Smooth muscle cell (in vitro differentiated cells): ENCODE results near the gene SNX25. TPM values are rescaled to one million over a fixed set of nuclear protein-coding genes. Genes with fewer than 3 reads are reported as not detected.
"Not testable (repeated sequence)": the region's sequence is repeated elsewhere in the genome, so short reads cannot be mapped to it uniquely, and the experiment has no call there.

Experiments used
- DNase-seq: peaks from one replicate; lab custom pipeline; 2025; ENCODE audit not compliant: unreplicated experiment; lab: John Stamatoyannopoulos, UW
- H2AFZ ChIP-seq: fragments of 200-600 bp; sonication (generic); 2 replicates; pipeline ENCODE4 v1.6.0; 2016; ENCODE audit warnings: antibody characterized with exemption, low read depth, mild to moderate bottlenecking
- H3F3A ChIP-seq: fragments of 200-600 bp; sonication (generic); 2 replicates; pipeline ENCODE4 v1.6.0; 2017; ENCODE audit warnings: antibody characterized with exemption, low read depth
- H3K27ac ChIP-seq: fragments of 200-600 bp; sonication (generic); 2 replicates; pipeline ENCODE4 v1.5.1; 2016; ENCODE audit warnings: low read depth, mild to moderate bottlenecking
- H3K27me3 ChIP-seq: fragments of 200-600 bp; sonication (generic); 2 replicates; pipeline ENCODE4 v1.6.1; 2016; ENCODE audit warnings: low read depth, mild to moderate bottlenecking
- H3K36me3 ChIP-seq: fragments of 200-600 bp; sonication (generic); 2 replicates; pipeline ENCODE4 v1.5.1; 2016; ENCODE audit warnings: low read depth
- H3K4me1 ChIP-seq: fragments of 200-600 bp; sonication (generic); 2 replicates; pipeline ENCODE4 v1.5.1; 2016; ENCODE audit warnings: low read depth
- H3K4me2 ChIP-seq: fragments of 200-600 bp; sonication (generic); 2 replicates; pipeline ENCODE4 v1.6.0; 2016; ENCODE audit warnings: mild to moderate bottlenecking
- H3K4me3 ChIP-seq: fragments of 200-600 bp; sonication (generic); 2 replicates; pipeline ENCODE4 v1.5.1; 2016; ENCODE audit warnings: mild to moderate bottlenecking
- H3K79me2 ChIP-seq: fragments of 200-600 bp; sonication (generic); 2 replicates; pipeline ENCODE4 v1.6.0; 2016; ENCODE audit warnings: low read depth, mild to moderate bottlenecking
- H3K9ac ChIP-seq: fragments of 200-600 bp; sonication (generic); 2 replicates; pipeline ENCODE4 v1.6.0; 2016; ENCODE audit warnings: low read depth
- H3K9me3 ChIP-seq: fragments of 200-600 bp; sonication (generic); replicated peaks from 2 replicates; pipeline ENCODE4 v1.5.1; 2016; ENCODE audit warnings: low read depth
- H4K20me1 ChIP-seq: fragments of 200-600 bp; sonication (generic); 2 replicates; pipeline ENCODE4 v1.6.0; 2016; ENCODE audit warnings: low read depth
- CTCF ChIP-seq: fragments of 200-600 bp; sonication (generic); IDR thresholded peaks from 2 replicates; pipeline ENCODE4 v1.5.1; 2017; ENCODE audit warnings: borderline replicate concordance, mild to moderate bottlenecking, antibody characterized with exemption; ENCODE audit not compliant: insufficient read depth, poor library complexity, severe bottlenecking
- WGBS: methylation state at CpG from one replicate; pipeline ENCODE4 v1.1.7; 2016; ENCODE audit warnings: low lambda C conversion rate; 5-methylcytosine and 5-hydroxymethylcytosine counted together
- polyA plus RNA-seq: library from polyadenylated mRNA; unstranded; fragments of >200 nt; fragmentation: Nextera tagmentation; extraction: Ambion mirVana; gene quantifications from 2 replicates; pipeline ENCODE4 v1.2.1, GENCODE V29; 2016
- total RNA-seq: library from RNA; depleted of rRNA; stranded (reverse); fragments of >200 nt; gene quantifications from 2 replicates; pipeline ENCODE4 v1.2.3, GENCODE V29; 2014

SNX25 gene
- total and polyA plus RNA-seq, 2 experiments from 2014 or later, result 12.3 to 23.6 TPM

- TF ChIP-seq CTCF, result no peak
- H3K4me3 ChIP-seq, result no peak overlapping the region
- no peaks in the 10 kb centered on the region for H3K79me2 ChIP-seq
- H3K4me1 ChIP-seq, result peaks cover 13% of the 10 kb centered on the region
- H3K4me2 ChIP-seq, result peak overlapping the region; percentile 22
- H2AFZ ChIP-seq, result no peak overlapping the region
- DNase-seq, result no peak
- peak overlapping the region; percentile 30 for H3K9ac ChIP-seq
- no peaks in the 10 kb centered on the region for H3F3A ChIP-seq
- H3K27me3 ChIP-seq, result no peaks in the 10 kb centered on the region
- no peaks in the 10 kb centered on the region for H3K9me3 ChIP-seq
- peak overlapping the region; percentile 53 for H3K27ac ChIP-seq
- no peaks in the 10 kb centered on the region for H4K20me1 ChIP-seq
- WGBS, result 65% methylated on average over 3 of the region's 3 CpGs
- no peaks in the 10 kb centered on the region for H3K36me3 ChIP-seq
These were observed 47.0 kb downstream of the SNX25 start for GRCh38 chr4:185256446-185256845.

GRCh38 chr4:185257086-185257485, 47.7 kb downstream of the SNX25 start:
- H3K9ac ChIP-seq, result peak overlapping the region; percentile 30
- H3K4me2 ChIP-seq, result no peak overlapping the region
- no peaks in the 10 kb centered on the region for H3K36me3 ChIP-seq
- H3K27me3 ChIP-seq, result no peaks in the 10 kb centered on the region
- peak overlapping the region; percentile 53 for H3K27ac ChIP-seq
- no peaks in the 10 kb centered on the region for H3K9me3 ChIP-seq
- no peak for DNase-seq
- peaks cover 13% of the 10 kb centered on the region for H3K4me1 ChIP-seq
- H3F3A ChIP-seq, result no peaks in the 10 kb centered on the region
- no peak overlapping the region for H2AFZ ChIP-seq
- H4K20me1 ChIP-seq, result no peaks in the 10 kb centered on the region
- no peak overlapping the region for H3K4me3 ChIP-seq
- no peaks in the 10 kb centered on the region for H3K79me2 ChIP-seq
- 97% methylated on average over 3 of the region's 3 CpGs for WGBS
- TF ChIP-seq CTCF, result no peak

GRCh38 chr4:185257694-185258093, 48.3 kb downstream of the SNX25 start:
- Histone ChIP-seq H3K36me3 (no peaks in the 10 kb centered on the region), H3K9ac (no peak overlapping the region), H3K9me3 (no peaks in the 10 kb centered on the region), H3K27ac (peak overlapping the region; percentile 76), H2AFZ (no peak overlapping the region), H3K4me3 (no peak overlapping the region), H4K20me1 (no peaks in the 10 kb centered on the region), H3F3A (no peaks in the 10 kb centered on the region), H3K79me2 (no peaks in the 10 kb centered on the region), H3K4me1 (peaks cover 13% of the 10 kb centered on the region), H3K4me2 (no peak overlapping the region), H3K27me3 (no peaks in the 10 kb centered on the region)
- 85% methylated on average over 1 of the region's 1 CpG for WGBS
- no peak for TF ChIP-seq CTCF
- no peak for DNase-seq

- H3K79me2 ChIP-seq, H3K9me3 ChIP-seq, H4K20me1 ChIP-seq, DNase-seq, H3K36me3 ChIP-seq, H2AFZ ChIP-seq, H3F3A ChIP-seq, H3K4me3 ChIP-seq, H3K27me3 ChIP-seq: not testable (repeated sequence)
- Histone ChIP-seq H3K4me2 (peak overlapping the region; percentile 22), H3K9ac (peak overlapping the region; percentile 46), H3K4me1 (peaks cover 13% of the 10 kb centered on the region), H3K27ac (peak overlapping the region; percentile 76)
- WGBS, result 5% methylated on average over 2 of the region's 2 CpGs
These were observed 49.3 kb downstream of the SNX25 start for GRCh38 chr4:185258741-185259140.
